Measurements from ENCODE around the gene CAMK2A.

DNA sequence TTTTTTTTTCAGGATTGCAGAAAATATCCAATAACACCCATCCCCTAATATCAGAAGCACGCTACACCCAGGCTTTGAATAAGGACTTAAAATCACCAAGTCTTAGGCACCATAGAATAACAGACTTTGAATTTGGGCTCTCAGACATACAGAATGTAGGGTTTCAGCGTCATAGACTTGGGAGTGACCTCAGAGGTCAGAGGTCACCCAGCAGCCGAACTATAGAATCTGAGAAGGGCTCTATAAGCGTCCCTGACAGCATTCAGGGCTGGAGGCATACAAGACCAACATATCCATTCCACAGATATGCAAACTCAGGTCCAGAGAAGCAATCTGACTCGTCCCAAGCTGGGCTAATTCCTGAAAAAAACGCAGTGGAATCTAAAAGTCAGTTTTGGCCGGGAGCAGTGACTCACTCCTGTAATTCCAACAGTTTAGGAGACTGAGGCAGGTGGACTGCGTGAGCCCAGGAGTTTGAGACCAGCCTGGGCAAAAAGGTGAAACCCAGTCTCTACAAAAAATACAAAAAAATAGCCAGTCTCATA is 65.0 kb downstream of the CAMK2A start:
- no peak for TF ChIP-seq CTCF (IDR thresholded peaks at IDR 0.05)
- no peak for TF ChIP-seq POLR2A (IDR thresholded peaks at IDR 0.05)

Measured in Peyer's patch (tissue), 4 donors.